Astrocyte of the spinal cord (primary cell): Measurements from ENCODE around the gene CASK.
A peak's percentile ranks its signal among the peaks of the same experiment; 100 is the strongest.

Experiments
- DNase-seq: peaks from one replicate; pipeline ENCODE4 v3.0.0; 2011; ENCODE audit warnings: low read depth, low spot score
- H3K4me3 ChIP-seq: 2 replicates; pipeline ENCODE4 v1.5.1; 2011; ENCODE audit warnings: low read depth, mild to moderate bottlenecking, low read length, moderate library complexity
- in situ Hi-C: cut with HindIII; loops from 2 replicates; pipeline ENCODE4 v1.10.0; 2017; ENCODE audit warnings: low sequenced_read_pairs
- TF ChIP-seq, protein P1 (sequence below): IDR thresholded peaks from 2 replicates; pipeline ENCODE4 v1.5.1; 2012; ENCODE audit warnings: low read depth, mild to moderate bottlenecking, low read length, inconsistent platforms

The CASK gene

DNA sequence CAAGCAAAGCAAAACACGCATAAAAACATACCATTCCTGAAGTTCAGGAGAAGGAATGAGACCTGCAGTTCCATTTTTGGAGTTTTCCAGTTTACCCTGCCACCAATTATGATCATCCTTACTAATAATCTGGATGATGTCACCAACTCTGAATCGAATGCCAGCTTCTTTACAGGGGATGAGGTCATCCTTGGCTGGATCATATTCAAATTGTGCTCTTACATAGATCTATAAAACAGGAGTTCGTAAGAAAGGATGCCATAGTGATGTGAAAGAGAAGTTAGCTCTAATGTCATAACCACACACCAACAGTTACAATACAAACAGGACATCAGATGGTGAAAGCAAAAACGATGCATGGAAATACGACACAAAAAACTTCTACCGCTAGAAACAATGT is 369.7 kb downstream of the CASK start:
- TF ChIP-seq, protein P1, sequence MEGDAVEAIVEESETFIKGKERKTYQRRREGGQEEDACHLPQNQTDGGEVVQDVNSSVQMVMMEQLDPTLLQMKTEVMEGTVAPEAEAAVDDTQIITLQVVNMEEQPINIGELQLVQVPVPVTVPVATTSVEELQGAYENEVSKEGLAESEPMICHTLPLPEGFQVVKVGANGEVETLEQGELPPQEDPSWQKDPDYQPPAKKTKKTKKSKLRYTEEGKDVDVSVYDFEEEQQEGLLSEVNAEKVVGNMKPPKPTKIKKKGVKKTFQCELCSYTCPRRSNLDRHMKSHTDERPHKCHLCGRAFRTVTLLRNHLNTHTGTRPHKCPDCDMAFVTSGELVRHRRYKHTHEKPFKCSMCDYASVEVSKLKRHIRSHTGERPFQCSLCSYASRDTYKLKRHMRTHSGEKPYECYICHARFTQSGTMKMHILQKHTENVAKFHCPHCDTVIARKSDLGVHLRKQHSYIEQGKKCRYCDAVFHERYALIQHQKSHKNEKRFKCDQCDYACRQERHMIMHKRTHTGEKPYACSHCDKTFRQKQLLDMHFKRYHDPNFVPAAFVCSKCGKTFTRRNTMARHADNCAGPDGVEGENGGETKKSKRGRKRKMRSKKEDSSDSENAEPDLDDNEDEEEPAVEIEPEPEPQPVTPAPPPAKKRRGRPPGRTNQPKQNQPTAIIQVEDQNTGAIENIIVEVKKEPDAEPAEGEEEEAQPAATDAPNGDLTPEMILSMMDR = no peak
- peak; percentile 51 for DNase-seq
- in situ Hi-C loops = no loop called here
- no peak overlapping the region for H3K4me3 ChIP-seq

DNA sequence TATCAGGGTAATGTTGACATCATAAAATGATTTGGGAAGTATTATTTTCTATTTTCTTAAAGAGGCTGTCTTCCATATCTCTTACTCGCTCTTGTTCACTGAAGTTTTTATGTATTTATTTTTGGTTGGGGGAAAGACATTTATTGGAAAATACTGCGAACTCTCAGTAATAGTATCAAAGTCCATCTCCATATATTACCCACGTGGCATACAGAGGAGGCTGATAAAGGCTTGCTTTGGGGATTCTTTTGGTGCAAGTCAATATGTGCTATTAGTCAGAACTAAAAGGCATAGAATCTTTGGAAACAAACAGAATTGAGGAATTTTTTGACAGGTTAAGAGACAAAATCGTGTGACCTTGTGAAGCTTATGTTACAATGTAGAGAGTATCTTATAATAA is 374.9 kb downstream of the CASK start:
- TF ChIP-seq, protein P1 = no peak
- in situ Hi-C loops = no loop called here

DNA sequence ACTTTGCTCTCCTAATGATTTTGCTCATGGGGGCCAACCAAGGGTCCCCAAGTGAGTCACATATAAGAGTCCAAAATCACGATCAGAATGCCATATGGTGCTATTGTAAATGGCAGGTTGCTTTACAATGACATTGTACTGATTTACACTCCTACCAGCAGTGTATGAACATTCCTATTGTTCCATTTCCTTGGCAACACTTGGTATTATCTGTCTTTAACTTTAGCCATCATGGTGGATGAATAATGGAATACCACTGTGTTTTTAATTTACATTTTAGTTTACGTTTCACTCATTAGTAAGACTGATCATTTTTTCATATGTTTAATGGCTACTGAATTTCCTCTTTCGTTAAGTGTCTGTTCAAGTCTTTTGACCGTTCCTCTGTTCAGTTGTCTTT is 379.7 kb downstream of the CASK start:
- in situ Hi-C loops = no loop called here
- TF ChIP-seq, protein P1 = no peak
- H3K4me3 ChIP-seq = no peak overlapping the region
- no peak for DNase-seq

More for the DNA sequence above, 374.9 kb downstream of the CASK start:
- H3K4me3 ChIP-seq = no peak overlapping the region
- no peak for DNase-seq

DNA sequence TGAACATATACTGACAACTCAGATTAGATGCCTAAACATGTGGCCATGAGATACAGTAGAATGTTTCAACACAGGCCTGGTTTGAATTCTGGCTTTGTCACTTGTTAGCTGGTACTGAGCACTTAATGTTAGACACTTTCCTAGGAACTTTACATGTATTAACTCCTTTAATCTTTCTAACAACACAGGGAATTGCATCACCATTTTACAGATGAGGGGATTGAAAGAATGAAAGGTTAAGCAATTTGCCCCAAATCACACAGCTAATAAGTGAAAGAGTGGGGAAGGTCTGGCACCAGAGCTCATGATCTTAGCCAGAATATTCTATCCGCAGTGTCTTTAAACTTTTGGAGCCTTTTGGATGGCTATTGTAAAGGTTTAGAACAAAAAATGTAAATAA is 380.3 kb downstream of the CASK start:
- in situ Hi-C loops = no loop called here
- DNase-seq = no peak
- TF ChIP-seq, protein P1 = no peak
- H3K4me3 ChIP-seq = no peak overlapping the region

DNA sequence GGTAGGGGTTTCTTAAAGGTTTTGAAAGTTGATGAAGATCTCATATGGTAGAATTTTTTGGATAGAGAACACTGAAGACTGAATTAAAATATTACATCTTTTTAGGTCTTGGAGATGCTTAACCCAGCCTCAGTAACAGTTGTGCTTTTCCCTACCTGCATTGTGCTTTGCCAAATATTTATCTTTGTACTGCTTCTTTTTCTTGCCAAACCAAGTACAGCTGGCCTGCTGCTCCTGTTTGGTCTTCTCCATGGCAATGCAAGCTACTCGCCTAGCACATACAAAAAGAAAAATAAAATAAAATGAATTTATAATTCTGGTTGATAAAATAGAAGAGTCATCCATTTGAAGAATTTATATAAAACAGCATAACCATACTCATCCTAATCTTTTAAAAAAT is 380.8 kb downstream of the CASK start:
- in situ Hi-C loops = no loop called here
- TF ChIP-seq, protein P1 = no peak
- peak; percentile 20 for DNase-seq
- H3K4me3 ChIP-seq = no peak overlapping the region

DNA sequence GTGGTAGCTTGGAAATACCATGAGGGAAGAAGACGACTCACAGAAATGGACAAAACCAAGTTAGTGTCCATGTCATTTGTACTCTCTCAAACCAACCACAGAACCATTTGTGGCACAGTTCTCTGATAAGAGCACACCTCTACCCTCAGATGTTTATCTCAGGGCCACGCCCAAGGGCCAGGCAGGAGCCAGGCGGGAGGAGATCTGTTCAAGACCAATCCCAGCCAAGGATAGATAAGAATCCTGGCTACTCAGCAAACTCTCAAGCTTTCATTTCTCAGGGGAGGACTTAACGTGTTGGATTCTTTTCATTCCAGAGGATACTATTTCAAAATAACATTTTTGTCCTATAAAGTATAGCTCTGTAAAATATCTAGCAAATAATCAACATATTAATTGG is 381.2 kb downstream of the CASK start:
- TF ChIP-seq, protein P1 = no peak
- in situ Hi-C loops = no loop called here
- H3K4me3 ChIP-seq = no peak overlapping the region
- DNase-seq = peak; percentile 16

DNA sequence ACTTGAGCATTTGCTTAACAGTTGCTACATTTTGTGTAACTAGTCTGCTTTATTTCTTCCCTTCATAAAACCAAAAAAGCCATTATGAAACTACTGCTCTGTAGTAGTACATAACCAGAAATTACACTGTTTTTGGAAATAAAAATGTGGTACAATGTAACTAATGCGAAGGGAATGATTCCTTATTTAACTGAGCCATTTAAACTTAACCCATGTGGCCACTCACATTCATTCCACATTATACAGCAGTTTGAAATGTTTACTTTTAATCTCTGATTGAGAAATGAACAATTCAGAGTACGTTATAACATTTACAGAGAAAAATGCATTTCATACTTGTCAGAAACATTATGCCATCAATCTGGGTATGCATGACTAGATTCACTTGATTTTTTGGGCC is 382.0 kb downstream of the CASK start:
- no peak for DNase-seq
- in situ Hi-C loops = no loop called here
- TF ChIP-seq, protein P1 = no peak
- no peak overlapping the region for H3K4me3 ChIP-seq
